Stimulated activated naive CD8-positive, alpha-beta T cell treated with anti-CD3 and anti-CD28 coated beads, Interleukin-15, Interleukin-2, amounts not matched to agents 100 U/mL and 50 U/mL, for 24 hours (primary cell): Measurements from ENCODE around the gene C20orf141.
"Not testable (repeated sequence)": the region's sequence is repeated elsewhere in the genome, so short reads cannot be mapped to it uniquely, and the experiment has no call there.

Source experiments
- ATAC-seq: fragments of 150-1000 bp; cut with Tn5 transposase; one replicate; pipeline ENCODE4 v1.10.0; 2021
- DNase-seq: peaks from one replicate; pipeline ENCODE4 v3.0.0; 2021

C20orf141 gene

DNA sequence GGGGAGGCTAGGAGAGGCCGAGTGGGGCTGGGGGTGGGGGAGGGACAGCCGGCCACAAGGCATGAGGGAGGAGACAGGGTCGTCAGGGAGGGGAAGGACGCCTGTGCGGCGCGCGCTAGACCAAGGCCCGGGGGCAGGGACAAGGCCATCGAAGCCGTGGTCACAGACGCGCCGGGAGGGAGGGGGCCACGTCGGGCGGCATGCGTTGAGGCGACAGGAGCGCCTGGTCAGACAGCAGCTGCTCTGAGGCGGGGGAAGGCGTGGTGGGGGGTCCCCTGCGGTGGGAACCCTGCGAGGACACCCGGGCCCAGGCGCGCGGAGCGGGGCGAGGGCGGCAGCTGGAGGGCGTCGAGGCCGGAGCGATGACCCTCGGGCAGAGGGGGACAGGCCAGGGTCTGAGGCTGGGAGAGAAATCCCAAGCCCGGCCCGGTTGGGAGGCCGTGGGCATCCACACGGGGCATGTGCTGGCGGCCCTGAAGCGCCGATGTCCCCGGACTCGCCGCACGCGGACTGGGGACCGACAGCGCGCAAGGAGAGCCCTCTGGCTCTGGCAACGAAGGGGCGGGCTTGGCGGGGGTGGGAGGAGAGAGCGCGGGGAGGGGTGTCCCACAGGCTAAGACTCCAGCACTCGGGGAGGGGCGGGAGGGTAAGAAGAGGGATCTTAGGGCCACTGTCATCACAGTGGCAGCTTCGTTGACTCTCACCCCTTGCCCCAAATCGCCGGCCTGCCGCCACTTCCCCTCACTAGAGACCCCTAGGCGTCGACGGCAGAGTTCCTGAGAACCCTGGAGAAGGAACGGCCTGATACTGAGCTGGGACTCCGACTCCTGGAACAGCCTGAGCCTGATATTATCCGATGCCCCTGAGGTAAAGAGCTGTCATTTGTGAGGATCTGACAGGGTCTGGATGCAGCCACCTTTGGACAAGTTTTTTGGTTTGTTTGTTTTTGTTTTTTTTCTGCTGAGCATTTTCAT lies 6.4 kb downstream of the C20orf141 start:
- no peak for ATAC-seq
- DNase-seq = no peak

- DNase-seq = peak; percentile 42
- peak; percentile 81 for ATAC-seq
These were observed 7.3 kb downstream of the C20orf141 start for GRCh38 chr20:2822073-2822472.

DNA sequence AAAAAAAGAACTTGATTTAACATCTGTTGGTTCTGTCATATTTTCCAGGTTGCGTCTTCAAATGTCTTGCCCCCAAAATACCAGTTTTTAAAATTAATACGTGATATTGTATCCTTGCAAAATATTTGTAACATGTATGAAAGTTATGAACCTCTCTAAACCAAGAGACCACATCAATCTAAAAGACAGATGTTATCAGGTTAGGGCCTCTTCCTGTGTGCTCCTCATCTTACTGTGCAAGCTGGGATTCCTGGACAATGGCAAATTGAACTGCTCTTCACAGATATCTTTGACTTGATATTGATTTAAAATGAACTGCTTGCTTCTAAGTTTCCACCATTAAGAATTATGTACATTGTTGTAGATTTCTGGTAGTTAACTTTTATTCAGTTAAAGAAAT lies 11.0 kb downstream of the C20orf141 start:
- DNase-seq = no peak
- ATAC-seq = no peak

DNA sequence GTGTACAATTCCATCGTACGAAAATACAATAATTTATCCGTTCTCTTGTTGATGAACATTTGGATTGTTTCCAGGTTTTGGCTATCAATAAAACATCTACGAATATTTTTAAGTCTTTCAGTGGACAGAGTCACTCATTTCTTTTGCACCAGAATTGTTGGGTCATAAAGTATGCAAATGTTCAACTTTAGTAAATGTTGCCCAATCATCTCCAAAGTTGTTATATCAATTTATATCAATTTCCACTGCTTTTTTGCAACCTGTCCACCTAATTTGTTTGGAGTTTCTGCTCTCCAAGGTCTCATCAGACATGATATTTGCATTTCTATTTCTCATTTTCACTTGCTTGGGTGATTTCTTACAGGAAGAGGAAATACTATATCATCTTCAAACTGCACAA lies 11.9 kb downstream of the C20orf141 start:
- no peak for ATAC-seq
- DNase-seq = no peak

GRCh38 chr20:2829376-2829775 lies 14.6 kb downstream of the C20orf141 start:
- ATAC-seq = no peak
- no peak for DNase-seq

DNA sequence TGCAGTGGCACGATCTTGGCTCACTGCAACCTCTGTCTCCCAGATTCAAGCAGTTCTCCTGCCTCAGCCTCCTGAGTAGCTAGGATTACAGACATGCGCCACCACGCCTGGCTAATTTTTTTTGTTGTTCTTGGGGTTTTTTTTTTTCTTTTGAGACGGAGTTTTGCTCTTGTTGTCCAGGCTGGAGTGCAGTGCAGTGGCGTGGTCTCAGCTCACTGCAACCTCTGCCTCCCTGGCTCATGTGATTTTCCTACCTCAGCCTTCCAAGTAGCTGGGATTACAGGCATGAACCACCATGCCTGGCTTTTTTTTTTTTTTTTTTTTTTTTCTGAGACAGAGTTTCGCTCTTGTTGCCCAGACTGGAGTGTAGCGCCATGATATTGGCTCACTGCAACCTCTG lies 16.4 kb downstream of the C20orf141 start:
- not testable (repeated sequence) for ATAC-seq, DNase-seq

- ATAC-seq (no peak), DNase-seq (no peak)
These were observed 19.0 kb downstream of the C20orf141 start for GRCh38 chr20:2833761-2834160.

- DNase-seq (no peak), ATAC-seq (no peak)
These were observed 19.8 kb downstream of the C20orf141 start for GRCh38 chr20:2834401-2835110.

DNA sequence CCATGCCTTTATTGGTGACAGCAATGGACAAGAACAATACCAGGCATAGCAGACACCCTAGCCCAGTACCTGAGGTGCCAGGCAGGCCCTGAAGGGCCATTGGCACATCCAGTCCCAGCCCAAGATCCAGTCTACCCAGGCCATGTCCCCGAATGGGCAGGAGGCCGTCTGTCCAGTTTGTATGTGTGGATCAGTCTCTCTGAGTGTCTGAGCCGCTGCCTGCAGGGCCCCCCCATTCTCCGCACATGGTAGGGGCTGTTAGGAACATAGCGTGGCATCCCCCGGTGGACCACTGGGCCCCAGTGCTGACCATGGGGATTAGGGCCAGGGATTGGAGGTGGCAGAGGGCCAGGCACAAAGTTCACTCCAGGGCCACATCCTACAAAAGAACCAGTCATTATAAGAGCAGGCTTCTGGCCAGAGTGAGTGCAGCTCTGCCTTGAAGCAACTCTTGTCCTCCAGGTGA lies 20.6 kb downstream of the C20orf141 start:
- DNase-seq (no peak), ATAC-seq (no peak)

- no peak for DNase-seq
- ATAC-seq = no peak
These were observed 21.2 kb downstream of the C20orf141 start for GRCh38 chr20:2836035-2836434.

DNA sequence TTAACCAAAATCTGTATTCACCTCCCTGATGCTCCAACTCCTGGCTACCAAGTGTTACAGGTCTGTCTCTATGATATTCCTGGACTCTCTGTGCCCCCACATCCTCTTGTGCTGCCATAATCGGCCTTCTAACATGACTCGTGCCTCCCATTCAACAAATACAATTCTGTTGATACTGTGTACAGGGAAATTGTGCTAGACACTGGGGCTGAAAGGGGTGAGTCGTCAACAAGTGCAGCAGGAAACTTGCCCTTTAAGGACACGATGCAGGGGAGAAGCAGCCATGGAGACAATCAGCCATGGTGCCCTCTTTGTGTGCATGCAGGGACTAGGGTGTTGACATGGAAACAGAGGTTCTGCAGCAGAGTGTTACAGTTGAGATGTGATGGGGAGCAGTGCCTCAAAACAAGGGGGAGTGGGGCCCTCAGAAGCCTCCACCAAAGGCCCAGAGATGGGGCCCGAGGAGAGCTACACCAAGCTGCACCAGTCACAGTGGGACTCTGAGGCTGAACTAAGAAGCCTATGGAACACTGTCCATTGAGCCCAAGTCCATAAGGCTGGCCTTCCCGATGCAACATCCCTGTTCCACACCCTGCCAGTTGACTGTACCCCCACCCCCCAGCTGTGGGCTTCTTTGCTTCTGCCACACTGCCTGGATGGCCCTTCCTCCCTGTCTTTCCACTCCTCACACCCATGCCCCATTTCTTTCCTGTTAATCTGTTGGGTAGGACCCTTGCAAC lies 22.6 kb downstream of the C20orf141 start:
- no peak for DNase-seq

GRCh38 chr20:2838170-2838797 lies 23.5 kb downstream of the C20orf141 start:
- ATAC-seq (no peak), DNase-seq (no peak)

More for the DNA sequence above, 22.6 kb downstream of the C20orf141 start:
- ATAC-seq = no peak

GRCh38 chr20:2838847-2839671 lies 24.3 kb downstream of the C20orf141 start:
- ATAC-seq = no peak

GRCh38 chr20:2839732-2840137 lies 24.9 kb downstream of the C20orf141 start:
- no peak for ATAC-seq
- DNase-seq = no peak

More at GRCh38 chr20:2838847-2839671, 24.3 kb downstream of the C20orf141 start:
- DNase-seq = no peak

- ATAC-seq (peak; percentile 98), DNase-seq (peak; percentile 92)
These were observed 25.6 kb downstream of the C20orf141 start, which contains the start of the genes PCED1A and VPS16 for GRCh38 chr20:2840138-2840966. PCED1A (minus strand) TSS chr20:2840655; CDS start chr20:2839912, 743 bp downstream. VPS16 (plus strand) TSS chr20:2840745; CDS start chr20:2840775, 30 bp downstream.

DNA sequence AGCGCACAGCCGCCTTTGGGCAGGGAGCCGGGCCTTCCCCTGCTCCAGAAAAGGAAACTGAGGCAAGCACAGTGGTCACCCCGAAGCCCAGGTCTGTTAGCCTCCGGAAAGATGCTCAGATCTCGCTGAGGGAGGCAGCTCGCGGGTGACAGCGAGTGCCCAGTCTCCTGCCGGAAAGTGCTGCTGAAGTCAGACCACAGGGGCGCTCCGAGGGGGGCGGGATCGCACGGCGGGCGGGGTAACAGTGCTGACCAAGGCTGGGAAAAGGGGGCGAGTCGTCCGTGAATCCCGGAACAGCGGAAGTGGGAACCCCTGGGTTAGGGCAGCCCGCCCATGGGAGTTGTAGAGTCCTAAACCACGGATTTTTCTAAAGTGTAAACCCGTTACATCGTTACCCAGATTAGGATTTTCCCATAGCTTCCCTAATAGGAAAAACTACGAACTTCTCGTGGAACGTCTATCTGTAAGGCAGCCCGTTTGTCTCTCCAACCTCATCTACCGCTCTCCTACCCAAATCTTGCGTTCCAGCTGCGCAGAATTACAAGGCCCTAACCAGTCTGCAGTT lies 26.3 kb downstream of the C20orf141 start:
- ATAC-seq (peak; percentile 29), DNase-seq (peak; percentile 65)

GRCh38 chr20:2845607-2846006 lies 30.8 kb downstream of the C20orf141 start:
- ATAC-seq (no peak), DNase-seq (no peak)

GRCh38 chr20:2846698-2847097 lies 31.9 kb downstream of the C20orf141 start:
- ATAC-seq (no peak), DNase-seq (no peak)

- no peak for ATAC-seq
These were observed 33.0 kb downstream of the C20orf141 start for GRCh38 chr20:2847802-2848201.

More at GRCh38 chr20:2847802-2848201, 33.0 kb downstream of the C20orf141 start:
- DNase-seq = no peak
